HCT116 (cell line): ENCODE results near the gene DPH3. TPM values are rescaled to one million over a fixed set of nuclear protein-coding genes. Genes with fewer than 3 reads are reported as not detected.

Experiments used
- ATAC-seq: fragments of 200-7000 bp; cut with Tn5 transposase; 2 replicates; pipeline ENCODE4 v1.9.1; 2020; ENCODE audit warnings: mild to moderate bottlenecking, moderate library complexity
- BruUV-seq: library from RNA; stranded (reverse); fragments of 400-500 nt; replicated peaks from 2 replicates; lab custom pipeline; 2021; lab: Mats Ljungman, UMichigan
- CTCF ChIA-PET: fragments of 300-600 bp; sonication (Branson Sonifier 250); formaldehyde crosslinking; loops from one replicate; lab custom pipeline; 2021; ENCODE audit warnings: antibody characterized with exemption; lab: Charles Lee
- POLR2A ChIA-PET: fragments of 300-600, 350-600 bp; sonication (Branson Sonifier 250); formaldehyde crosslinking; loops from one replicate; lab custom pipeline; 2021; ENCODE audit warnings: antibody characterized with exemption; lab: Charles Lee
- RAD21 ChIA-PET, 2 experiments: fragments of 300-600 bp; sonication (Branson Sonifier 250); formaldehyde crosslinking; loops; one replicate each; lab custom pipeline; 2023; ENCODE audit warnings: low total read pairs in 2 of 2; ENCODE audit not compliant: uncharacterized antibody in 2 of 2, unreplicated experiment in 2 of 2, low non-redundant PET in 1 of 2; lab: Charles Lee
- DNase-seq: peaks from one replicate; pipeline ENCODE4 v3.0.0-alpha.2; 2010; ENCODE audit warnings: low read depth, low spot score
- H2AFZ ChIP-seq: fragments of 200-600 bp; shearing (Covaris generic), sonication (generic); 2 replicates; pipeline ENCODE4 v1.6.1; 2017; ENCODE audit warnings: low read depth, mixed run types, mixed read lengths, antibody characterized with exemption, low read length; ENCODE audit not compliant: poor library complexity, severe bottlenecking
- H3K27ac ChIP-seq: 2 replicates; pipeline ENCODE4 v1.5.1; 2012; ENCODE audit warnings: low read depth, low read length
- H3K27me3 ChIP-seq: fragments of 200-600 bp; sonication (generic); 2 replicates; pipeline ENCODE4 v1.6.1; 2016; ENCODE audit warnings: mixed run types, low read length, mixed read lengths; ENCODE audit not compliant: insufficient read depth
- H3K36me3 ChIP-seq, 2 experiments: fragments of 200-500 bp in 1 of 2; fragments of 200-600 bp in 1 of 2; sonication (Bioruptor generic) in 1 of 2; sonication (generic) in 1 of 2; 2 replicates each; pipeline versions ENCODE4 v1.5.1 to v1.6.1; 2014 to 2016; ENCODE audit warnings: low read length in 2 of 2, inconsistent platforms in 1 of 2, mixed read lengths in 1 of 2, mixed run types in 1 of 2; ENCODE audit not compliant: insufficient read depth in 2 of 2, control insufficient read depth in 1 of 2
- H3K4me1 ChIP-seq, 2 experiments: fragments of 200-600 bp in 1 of 2; sonication (generic) in 1 of 2; 2 replicates each; pipeline versions ENCODE4 v1.5.1 to v1.6.1; 2012 to 2017; ENCODE audit warnings: low read length in 2 of 2, inconsistent platforms in 1 of 2, mild to moderate bottlenecking in 1 of 2, mixed read lengths in 1 of 2, mixed run types in 1 of 2, moderate library complexity in 1 of 2; ENCODE audit not compliant: insufficient read depth in 2 of 2, control insufficient read depth in 1 of 2
- H3K4me2 ChIP-seq: fragments of 200-600 bp; sonication (generic); 2 replicates; pipeline ENCODE4 v1.6.1; 2017; ENCODE audit warnings: mixed run types, low read length, mixed read lengths
- H3K4me3 ChIP-seq, 2 experiments: fragments of 200-600 bp in 1 of 2; sonication (generic) in 1 of 2; replicated peaks in 1 of 2; 2 replicates each; pipeline ENCODE4 v1.5.1; 2011 to 2016; ENCODE audit warnings: low read length in 2 of 2, control low read depth in 1 of 2, low read depth in 1 of 2, mild to moderate bottlenecking in 1 of 2, mixed read lengths in 1 of 2, mixed run types in 1 of 2
- H3K79me2 ChIP-seq: fragments of 200-600 bp; sonication (generic); 2 replicates; pipeline ENCODE4 v1.6.1; 2017; ENCODE audit warnings: mild to moderate bottlenecking, mixed run types, low read length, moderate library complexity, mixed read lengths; ENCODE audit not compliant: insufficient read depth
- H3K9ac ChIP-seq: fragments of 200-600 bp; sonication (generic); 2 replicates; pipeline ENCODE4 v1.6.1; 2016; ENCODE audit warnings: low read length, mixed read lengths
- H3K9me2 ChIP-seq: fragments of 200-600 bp; sonication (generic), shearing (Covaris generic); 2 replicates; pipeline ENCODE4 v1.6.1; 2017; ENCODE audit warnings: mixed run types, mild to moderate bottlenecking, moderate library complexity; ENCODE audit not compliant: insufficient read depth
- H3K9me3 ChIP-seq, 2 experiments: fragments of 200-500 bp in 1 of 2; fragments of 200-600 bp in 1 of 2; sonication (Bioruptor generic) in 1 of 2; sonication (generic) in 1 of 2; 2 replicates each; pipeline ENCODE4 v1.6.1; 2014 to 2017; ENCODE audit warnings: low read length in 2 of 2, mixed read lengths in 2 of 2, inconsistent platforms in 1 of 2, low read depth in 1 of 2, mild to moderate bottlenecking in 1 of 2, mixed run types in 1 of 2, moderate library complexity in 1 of 2; ENCODE audit not compliant: control insufficient read depth in 1 of 2, insufficient read depth in 1 of 2
- H4K20me1 ChIP-seq: fragments of 200-600 bp; sonication (generic), shearing (Covaris generic); 2 replicates; pipeline ENCODE4 v1.6.1; 2017; ENCODE audit warnings: mixed run types, mild to moderate bottlenecking, moderate library complexity; ENCODE audit not compliant: insufficient read depth
- CBX3 ChIP-seq: IDR thresholded peaks from 2 replicates; pipeline ENCODE4 v1.6.1; 2012; ENCODE audit warnings: low read depth
- CEBPB ChIP-seq: IDR thresholded peaks from 2 replicates; pipeline ENCODE4 v1.6.1; 2012; ENCODE audit warnings: low read depth
- EGR1 ChIP-seq: IDR thresholded peaks from 2 replicates; pipeline ENCODE4 v1.6.1; 2012; ENCODE audit warnings: low read depth
- EZH2 ChIP-seq: fragments of 200-600 bp; sonication (generic); IDR thresholded peaks from 2 replicates; pipeline ENCODE4 v1.6.1; 2017; ENCODE audit warnings: antibody characterized with exemption, mixed run types
- EZH2phosphoT487 ChIP-seq: fragments of 200-600 bp; IDR thresholded peaks from 2 replicates; pipeline ENCODE4 v1.6.1; 2018; ENCODE audit warnings: antibody characterized with exemption, borderline replicate concordance
- FOSL1 ChIP-seq: IDR thresholded peaks from 2 replicates; pipeline ENCODE4 v1.6.1; 2012; ENCODE audit warnings: low read depth
- JUND ChIP-seq: IDR thresholded peaks from 2 replicates; pipeline ENCODE4 v1.6.1; 2012
- POLR2AphosphoS5 ChIP-seq: IDR thresholded peaks from 2 replicates; pipeline ENCODE4 v1.6.1; 2011; ENCODE audit warnings: mild to moderate bottlenecking, low read depth, low read length, moderate library complexity
- RAD21 ChIP-seq: IDR thresholded peaks from 2 replicates; pipeline ENCODE4 v1.6.1; 2012; ENCODE audit warnings: low read depth, mild to moderate bottlenecking
- SIN3A ChIP-seq: IDR thresholded peaks from 2 replicates; pipeline ENCODE4 v1.6.1; 2012; ENCODE audit warnings: low read depth
- SP1 ChIP-seq: IDR thresholded peaks from 2 replicates; pipeline ENCODE4 v1.6.1; 2012; ENCODE audit warnings: low read depth
- TCF7L2 ChIP-seq: IDR thresholded peaks from 2 replicates; pipeline ENCODE4 v1.7.0; 2011; ENCODE audit warnings: borderline replicate concordance, inconsistent platforms; ENCODE audit not compliant: insufficient read depth, insufficient read length; ENCODE audit errors: extremely low read depth
- YY1 ChIP-seq: IDR thresholded peaks from 2 replicates; pipeline ENCODE4 v1.6.1; 2011; ENCODE audit warnings: low read length, low read depth, moderate library complexity, mild to moderate bottlenecking; ENCODE audit not compliant: insufficient replicate concordance; ENCODE audit errors: extremely low read depth
- ZFX ChIP-seq: fragments of 450-650 bp; IDR thresholded peaks from 2 replicates; pipeline ENCODE4 v1.6.1; 2017
- ZNF274 ChIP-seq: fragments of 200-500 bp; sonication (Bioruptor generic); IDR thresholded peaks from 2 replicates; pipeline ENCODE4 v1.6.1; 2014; ENCODE audit warnings: mild to moderate bottlenecking, low read depth, low read length, inconsistent platforms
- intact Hi-C: fragments of 100-400 bp; cut with micrococcal nuclease; formaldehyde crosslinking; loops from 2 replicates; pipeline ENCODE4 v1.10.0; 2022
- total RNA-seq: library from RNA; stranded (reverse); gene quantifications from one replicate; pipeline ENCODE4 v1.2.1, GENCODE V29; 2021; ENCODE audit not compliant: unreplicated experiment
- TF ChIP-seq, protein P1 (sequence below): IDR thresholded peaks from 2 replicates; pipeline ENCODE4 v1.6.1; 2011; ENCODE audit warnings: mild to moderate bottlenecking, low read length, moderate library complexity; ENCODE audit not compliant: insufficient replicate concordance; ENCODE audit errors: extremely low read depth
- TF ChIP-seq, protein P2 (sequence below): IDR thresholded peaks from 2 replicates; pipeline ENCODE4 v1.6.1; 2012
- TF ChIP-seq, protein P3 (sequence below), 3 experiments: fragments of 200-600 bp in 1 of 3; sonication (generic) in 1 of 3; IDR thresholded peaks in 2 of 3; conservative IDR thresholded peaks in 1 of 3; 2 replicates each; pipeline ENCODE4 v1.5.1; 2012 to 2017; ENCODE audit warnings: low read depth in 2 of 3, low read length in 2 of 3, antibody characterized with exemption in 1 of 3, borderline replicate concordance in 1 of 3, control low read depth in 1 of 3, mild to moderate bottlenecking in 1 of 3, mixed read lengths in 1 of 3, mixed run types in 1 of 3, moderate library complexity in 1 of 3; ENCODE audit not compliant: insufficient read depth in 1 of 3
- TF ChIP-seq, protein P4 (sequence below): IDR thresholded peaks from 2 replicates; pipeline ENCODE4 v1.6.1; 2012; ENCODE audit warnings: low read depth

The DPH3 gene
- total RNA-seq, 1 experiment from 2014 or later = 13.8 TPM

DNA sequence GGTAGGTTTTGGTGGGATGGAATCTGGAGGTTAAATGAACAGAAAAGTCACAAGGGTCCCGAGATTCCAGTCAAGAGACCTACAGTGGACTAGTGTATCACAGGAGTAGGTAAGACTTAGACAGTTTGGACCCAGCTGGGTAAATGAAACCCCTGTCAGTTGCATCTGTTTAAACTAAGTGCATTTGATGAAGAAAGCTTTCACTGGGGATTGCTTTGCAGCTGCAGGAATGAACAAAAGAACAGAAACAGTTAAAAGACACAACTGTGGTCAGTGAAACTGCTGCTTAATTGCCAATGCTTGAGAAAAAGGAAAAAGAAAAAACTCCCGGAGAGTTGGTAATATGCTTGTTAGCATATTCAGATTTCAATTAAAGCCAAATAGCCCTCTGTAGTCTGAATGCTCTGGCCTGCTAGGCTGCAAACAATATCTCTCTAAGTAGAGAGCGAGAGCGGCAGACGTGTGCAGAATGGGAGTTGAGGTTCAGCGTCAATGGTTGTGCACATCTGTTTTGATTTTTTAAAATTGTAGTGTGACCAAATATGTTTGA, 37.4 kb upstream of the DPH3 start:
- H3K9me3 ChIP-seq = no peaks in the 10 kb centered on the region
- no peak overlapping the region for H3K4me3 ChIP-seq
- TF ChIP-seq RAD21 (no peak), CBX3 (no peak), POLR2AphosphoS5 (no peak), ZNF274 (no peak), EGR1 (no peak), EZH2 (no peak), YY1 (no peak), EZH2phosphoT487 (no peak), JUND (no peak), ZFX (no peak), SP1 (no peak), CEBPB (no peak), TCF7L2 (no peak), SIN3A (no peak), FOSL1 (no peak)
- TF ChIP-seq, protein P1, sequence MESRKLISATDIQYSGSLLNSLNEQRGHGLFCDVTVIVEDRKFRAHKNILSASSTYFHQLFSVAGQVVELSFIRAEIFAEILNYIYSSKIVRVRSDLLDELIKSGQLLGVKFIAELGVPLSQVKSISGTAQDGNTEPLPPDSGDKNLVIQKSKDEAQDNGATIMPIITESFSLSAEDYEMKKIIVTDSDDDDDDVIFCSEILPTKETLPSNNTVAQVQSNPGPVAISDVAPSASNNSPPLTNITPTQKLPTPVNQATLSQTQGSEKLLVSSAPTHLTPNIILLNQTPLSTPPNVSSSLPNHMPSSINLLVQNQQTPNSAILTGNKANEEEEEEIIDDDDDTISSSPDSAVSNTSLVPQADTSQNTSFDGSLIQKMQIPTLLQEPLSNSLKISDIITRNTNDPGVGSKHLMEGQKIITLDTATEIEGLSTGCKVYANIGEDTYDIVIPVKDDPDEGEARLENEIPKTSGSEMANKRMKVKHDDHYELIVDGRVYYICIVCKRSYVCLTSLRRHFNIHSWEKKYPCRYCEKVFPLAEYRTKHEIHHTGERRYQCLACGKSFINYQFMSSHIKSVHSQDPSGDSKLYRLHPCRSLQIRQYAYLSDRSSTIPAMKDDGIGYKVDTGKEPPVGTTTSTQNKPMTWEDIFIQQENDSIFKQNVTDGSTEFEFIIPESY = no peak
- TF ChIP-seq, protein P2, sequence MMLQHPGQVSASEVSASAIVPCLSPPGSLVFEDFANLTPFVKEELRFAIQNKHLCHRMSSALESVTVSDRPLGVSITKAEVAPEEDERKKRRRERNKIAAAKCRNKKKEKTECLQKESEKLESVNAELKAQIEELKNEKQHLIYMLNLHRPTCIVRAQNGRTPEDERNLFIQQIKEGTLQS = no peak
- TF ChIP-seq, protein P3, sequence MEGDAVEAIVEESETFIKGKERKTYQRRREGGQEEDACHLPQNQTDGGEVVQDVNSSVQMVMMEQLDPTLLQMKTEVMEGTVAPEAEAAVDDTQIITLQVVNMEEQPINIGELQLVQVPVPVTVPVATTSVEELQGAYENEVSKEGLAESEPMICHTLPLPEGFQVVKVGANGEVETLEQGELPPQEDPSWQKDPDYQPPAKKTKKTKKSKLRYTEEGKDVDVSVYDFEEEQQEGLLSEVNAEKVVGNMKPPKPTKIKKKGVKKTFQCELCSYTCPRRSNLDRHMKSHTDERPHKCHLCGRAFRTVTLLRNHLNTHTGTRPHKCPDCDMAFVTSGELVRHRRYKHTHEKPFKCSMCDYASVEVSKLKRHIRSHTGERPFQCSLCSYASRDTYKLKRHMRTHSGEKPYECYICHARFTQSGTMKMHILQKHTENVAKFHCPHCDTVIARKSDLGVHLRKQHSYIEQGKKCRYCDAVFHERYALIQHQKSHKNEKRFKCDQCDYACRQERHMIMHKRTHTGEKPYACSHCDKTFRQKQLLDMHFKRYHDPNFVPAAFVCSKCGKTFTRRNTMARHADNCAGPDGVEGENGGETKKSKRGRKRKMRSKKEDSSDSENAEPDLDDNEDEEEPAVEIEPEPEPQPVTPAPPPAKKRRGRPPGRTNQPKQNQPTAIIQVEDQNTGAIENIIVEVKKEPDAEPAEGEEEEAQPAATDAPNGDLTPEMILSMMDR (IDR thresholded peaks at IDR 0.05 in 2 of 3, conservative IDR thresholded peaks at IDR 0.05 in 1 of 3; ENCODE audit: borderline replicate concordance in 1 of 3, insufficient read depth in 1 of 3, low read depth in 2 of 3, low read length in 2 of 3) = no peak
- TF ChIP-seq, protein P4, sequence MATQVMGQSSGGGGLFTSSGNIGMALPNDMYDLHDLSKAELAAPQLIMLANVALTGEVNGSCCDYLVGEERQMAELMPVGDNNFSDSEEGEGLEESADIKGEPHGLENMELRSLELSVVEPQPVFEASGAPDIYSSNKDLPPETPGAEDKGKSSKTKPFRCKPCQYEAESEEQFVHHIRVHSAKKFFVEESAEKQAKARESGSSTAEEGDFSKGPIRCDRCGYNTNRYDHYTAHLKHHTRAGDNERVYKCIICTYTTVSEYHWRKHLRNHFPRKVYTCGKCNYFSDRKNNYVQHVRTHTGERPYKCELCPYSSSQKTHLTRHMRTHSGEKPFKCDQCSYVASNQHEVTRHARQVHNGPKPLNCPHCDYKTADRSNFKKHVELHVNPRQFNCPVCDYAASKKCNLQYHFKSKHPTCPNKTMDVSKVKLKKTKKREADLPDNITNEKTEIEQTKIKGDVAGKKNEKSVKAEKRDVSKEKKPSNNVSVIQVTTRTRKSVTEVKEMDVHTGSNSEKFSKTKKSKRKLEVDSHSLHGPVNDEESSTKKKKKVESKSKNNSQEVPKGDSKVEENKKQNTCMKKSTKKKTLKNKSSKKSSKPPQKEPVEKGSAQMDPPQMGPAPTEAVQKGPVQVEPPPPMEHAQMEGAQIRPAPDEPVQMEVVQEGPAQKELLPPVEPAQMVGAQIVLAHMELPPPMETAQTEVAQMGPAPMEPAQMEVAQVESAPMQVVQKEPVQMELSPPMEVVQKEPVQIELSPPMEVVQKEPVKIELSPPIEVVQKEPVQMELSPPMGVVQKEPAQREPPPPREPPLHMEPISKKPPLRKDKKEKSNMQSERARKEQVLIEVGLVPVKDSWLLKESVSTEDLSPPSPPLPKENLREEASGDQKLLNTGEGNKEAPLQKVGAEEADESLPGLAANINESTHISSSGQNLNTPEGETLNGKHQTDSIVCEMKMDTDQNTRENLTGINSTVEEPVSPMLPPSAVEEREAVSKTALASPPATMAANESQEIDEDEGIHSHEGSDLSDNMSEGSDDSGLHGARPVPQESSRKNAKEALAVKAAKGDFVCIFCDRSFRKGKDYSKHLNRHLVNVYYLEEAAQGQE = no peak
- DNase-seq (no peak), ATAC-seq (no peak)
- peaks cover 0 to 9% of the 10 kb centered on the region in 2 experiments; a peak in 2 of 4 replicates for H3K36me3 ChIP-seq
- no TSS peak for BruUV-seq
- no peaks in the 10 kb centered on the region for H4K20me1 ChIP-seq
- ChIA-PET POLR2A (no interaction called here), RAD21 (no interaction called here), CTCF (no interaction called here)
- H3K4me1 ChIP-seq = no peaks in the 10 kb centered on the region
- H2AFZ ChIP-seq = no peak overlapping the region
- H3K9ac ChIP-seq = no peak overlapping the region
- intact Hi-C loops = no loop called here
- no peak overlapping the region for H3K27ac ChIP-seq
- H3K9me2 ChIP-seq = no peaks in the 10 kb centered on the region
- no peak overlapping the region for H3K4me2 ChIP-seq
- H3K79me2 ChIP-seq = no peaks in the 10 kb centered on the region; the same call in 1 of the 2 replicates
- no peaks in the 10 kb centered on the region for H3K27me3 ChIP-seq
